ENCODE data around the gene TTLL11. TPM values are rescaled to one million over a fixed set of nuclear protein-coding genes. Genes with fewer than 3 reads are reported as not detected.

Gene TTLL11
- total and polyA plus RNA-seq, 2 experiments from 2014 or later = 5.5 to 7.6 TPM

GRCh38 chr9:122128969-122129343, 35.8 kb upstream of the TTLL11 start:
- no peaks in the 10 kb centered on the region for H3K36me3 ChIP-seq (replicated peaks; ENCODE audit: insufficient read depth, low read depth)
- no peaks in the 10 kb centered on the region for H4K20me1 ChIP-seq (ENCODE audit: insufficient read depth, poor library complexity, severe bottlenecking)
- H3K27me3 ChIP-seq = peaks cover 44% of the 10 kb centered on the region
- no peaks in the 10 kb centered on the region for H3K9me2 ChIP-seq (replicated peaks; ENCODE audit: insufficient read depth)
- DNase-seq (ENCODE audit: low spot score) = no peak
- no peaks in the 10 kb centered on the region for H3K79me2 ChIP-seq
- H3K4me1 ChIP-seq (ENCODE audit: insufficient read depth) = peaks cover 12% of the 10 kb centered on the region
- H3K4me2 ChIP-seq = no peak overlapping the region
- no peaks in the 10 kb centered on the region for H3K9me3 ChIP-seq (ENCODE audit: low read depth)
- WGBS (ENCODE audit: low lambda C conversion rate, missing lambda C conversion rate) = 85% methylated on average over 7 of the region's 7 CpGs
- no peak overlapping the region for H3K27ac ChIP-seq
- no peak for TF ChIP-seq EZH2phosphoT487 (IDR thresholded peaks at IDR 0.05; ENCODE audit: low read depth, severe bottlenecking, unreplicated experiment)
- no peak for TF ChIP-seq EZH2 (IDR thresholded peaks at IDR 0.05; ENCODE audit: borderline replicate concordance)
- TF ChIP-seq, protein P1, sequence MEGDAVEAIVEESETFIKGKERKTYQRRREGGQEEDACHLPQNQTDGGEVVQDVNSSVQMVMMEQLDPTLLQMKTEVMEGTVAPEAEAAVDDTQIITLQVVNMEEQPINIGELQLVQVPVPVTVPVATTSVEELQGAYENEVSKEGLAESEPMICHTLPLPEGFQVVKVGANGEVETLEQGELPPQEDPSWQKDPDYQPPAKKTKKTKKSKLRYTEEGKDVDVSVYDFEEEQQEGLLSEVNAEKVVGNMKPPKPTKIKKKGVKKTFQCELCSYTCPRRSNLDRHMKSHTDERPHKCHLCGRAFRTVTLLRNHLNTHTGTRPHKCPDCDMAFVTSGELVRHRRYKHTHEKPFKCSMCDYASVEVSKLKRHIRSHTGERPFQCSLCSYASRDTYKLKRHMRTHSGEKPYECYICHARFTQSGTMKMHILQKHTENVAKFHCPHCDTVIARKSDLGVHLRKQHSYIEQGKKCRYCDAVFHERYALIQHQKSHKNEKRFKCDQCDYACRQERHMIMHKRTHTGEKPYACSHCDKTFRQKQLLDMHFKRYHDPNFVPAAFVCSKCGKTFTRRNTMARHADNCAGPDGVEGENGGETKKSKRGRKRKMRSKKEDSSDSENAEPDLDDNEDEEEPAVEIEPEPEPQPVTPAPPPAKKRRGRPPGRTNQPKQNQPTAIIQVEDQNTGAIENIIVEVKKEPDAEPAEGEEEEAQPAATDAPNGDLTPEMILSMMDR (IDR thresholded peaks at IDR 0.05; ENCODE audit: poor library complexity) = no peak
- no peak overlapping the region for H2AFZ ChIP-seq
- no peak overlapping the region for H3K4me3 ChIP-seq

GRCh38 chr9:122128007-122128968, 35.2 kb upstream of the TTLL11 start:
- TF ChIP-seq, protein P1 (IDR thresholded peaks at IDR 0.05; ENCODE audit: poor library complexity) = no peak
- TF ChIP-seq EZH2phosphoT487 (IDR thresholded peaks at IDR 0.05; ENCODE audit: low read depth, severe bottlenecking, unreplicated experiment) (no peak), EZH2 (IDR thresholded peaks at IDR 0.05; ENCODE audit: borderline replicate concordance) (no peak)
- H3K27ac ChIP-seq = no peak overlapping the region
- H4K20me1 ChIP-seq (ENCODE audit: insufficient read depth, poor library complexity, severe bottlenecking) = no peaks in the 10 kb centered on the region
- no peak for DNase-seq (ENCODE audit: low spot score)
- peaks cover 43% of the 10 kb centered on the region for H3K27me3 ChIP-seq
- H3K4me3 ChIP-seq = no peak overlapping the region
- H2AFZ ChIP-seq = no peak overlapping the region
- peaks cover 12% of the 10 kb centered on the region for H3K4me1 ChIP-seq (ENCODE audit: insufficient read depth)
- no peaks in the 10 kb centered on the region for H3K9me3 ChIP-seq (ENCODE audit: low read depth)
- WGBS (ENCODE audit: low lambda C conversion rate, missing lambda C conversion rate) = 96% methylated on average over 20 of the region's 24 CpGs
- H3K79me2 ChIP-seq = no peaks in the 10 kb centered on the region
- H3K36me3 ChIP-seq (replicated peaks; ENCODE audit: insufficient read depth, low read depth) = no peaks in the 10 kb centered on the region
- H3K4me2 ChIP-seq = no peak overlapping the region
- H3K9me2 ChIP-seq (replicated peaks; ENCODE audit: insufficient read depth) = no peaks in the 10 kb centered on the region

- H3K4me1 ChIP-seq (ENCODE audit: insufficient read depth) = peaks cover 12% of the 10 kb centered on the region
- WGBS (ENCODE audit: low lambda C conversion rate, missing lambda C conversion rate) = 77% methylated on average over 10 of the region's 10 CpGs
- no peak overlapping the region for H3K4me2 ChIP-seq
- no peak overlapping the region for H3K27ac ChIP-seq
- TF ChIP-seq, protein P1 (IDR thresholded peaks at IDR 0.05; ENCODE audit: poor library complexity) = no peak
- TF ChIP-seq EZH2phosphoT487 (IDR thresholded peaks at IDR 0.05; ENCODE audit: low read depth, severe bottlenecking, unreplicated experiment) = no peak
- no peak overlapping the region for H3K4me3 ChIP-seq
- no peaks in the 10 kb centered on the region for H3K36me3 ChIP-seq (replicated peaks; ENCODE audit: insufficient read depth, low read depth)
- H3K79me2 ChIP-seq = no peaks in the 10 kb centered on the region
- no peaks in the 10 kb centered on the region for H4K20me1 ChIP-seq (ENCODE audit: insufficient read depth, poor library complexity, severe bottlenecking)
- no peaks in the 10 kb centered on the region for H3K9me2 ChIP-seq (replicated peaks; ENCODE audit: insufficient read depth)
- no peaks in the 10 kb centered on the region for H3K9me3 ChIP-seq (ENCODE audit: low read depth)
- H2AFZ ChIP-seq = no peak overlapping the region
- no peak for DNase-seq (ENCODE audit: low spot score)
- H3K27me3 ChIP-seq = peaks cover 42% of the 10 kb centered on the region
Observed at GRCh38 chr9:122127396-122127798, 34.3 kb upstream of the TTLL11 start.

Data from hepatocyte (in vitro differentiated cells).